ENCODE results near the gene CDC73. TPM values are rescaled to one million over a fixed set of nuclear protein-coding genes. Genes with fewer than 3 reads are reported as not detected.
"Not testable (repeated sequence)": the region's sequence is repeated elsewhere in the genome, so short reads cannot be mapped to it uniquely, and the experiment has no call there.

CDC73 gene
- total RNA-seq, 5 donors from 2014 or later (not counting 1 experiment from before 2014, with no cell fraction given), result 54.1 to 64.4 (median 57.4) TPM

DNA sequence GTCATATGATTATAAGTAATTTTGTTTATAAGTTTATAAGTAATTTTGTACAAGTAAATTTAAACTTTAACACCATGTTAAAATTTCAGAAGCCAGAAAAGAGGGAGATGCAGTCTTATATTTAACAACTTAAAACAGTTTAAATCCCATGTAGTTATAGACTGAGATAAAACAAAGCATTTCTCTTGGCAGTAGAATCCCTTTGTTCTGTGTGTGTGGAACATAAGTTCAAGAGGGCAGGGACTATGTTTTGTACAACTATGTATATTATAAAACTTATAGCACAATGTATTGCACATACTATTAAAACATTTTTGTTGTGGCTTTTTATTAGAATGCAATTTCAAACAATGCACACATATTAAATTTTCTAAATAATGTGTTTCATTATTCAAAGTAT lies 109.3 kb downstream of the CDC73 start:
- H3K27me3 ChIP-seq (replicated peaks in 1 of 2; ENCODE audit: control insufficient read depth in 2 of 2, extremely low read depth in 1 of 2, insufficient read depth in 2 of 2, low read length in 1 of 2); H3K27ac ChIP-seq (ENCODE audit: low read length); H3K9me3 Mint-ChIP-seq; H3K4me1 ChIP-seq (ENCODE audit: control insufficient read depth in 1 of 2, extremely low read depth in 1 of 2, insufficient read depth in 2 of 2, low read length in 2 of 2); H3K4me3 Mint-ChIP-seq; H3K4me3 ChIP-seq (ENCODE audit: control insufficient read depth in 1 of 2, extremely low read depth in 1 of 2, low read length in 1 of 2); CTCF ChIA-PET; H3K27ac Mint-ChIP-seq; DNase-seq; ATAC-seq (replicated peaks in 1 of 4); H3K27me3 Mint-ChIP-seq; H3K9me3 ChIP-seq: not testable (repeated sequence)
- peaks cover 50% of the 10 kb centered on the region for H3K36me3 Mint-ChIP-seq
- peaks cover 0 to 16% of the 10 kb centered on the region in 2 donors for H3K36me3 ChIP-seq (ENCODE audit: control insufficient read depth in 2 of 2, extremely low read depth in 1 of 2, insufficient read depth in 1 of 2, low read length in 1 of 2)
- peaks cover 10 to 20% (median 16%) of the 10 kb centered on the region in 3 donors for H3K4me1 Mint-ChIP-seq
- POLR2A ChIA-PET, result interaction anchor here in 1 of 2 donors (0.7 kb wide), 1 partner anchor 9 kb away, joined by 3 read pairs; no protein-coding TSS in a partner anchor

DNA sequence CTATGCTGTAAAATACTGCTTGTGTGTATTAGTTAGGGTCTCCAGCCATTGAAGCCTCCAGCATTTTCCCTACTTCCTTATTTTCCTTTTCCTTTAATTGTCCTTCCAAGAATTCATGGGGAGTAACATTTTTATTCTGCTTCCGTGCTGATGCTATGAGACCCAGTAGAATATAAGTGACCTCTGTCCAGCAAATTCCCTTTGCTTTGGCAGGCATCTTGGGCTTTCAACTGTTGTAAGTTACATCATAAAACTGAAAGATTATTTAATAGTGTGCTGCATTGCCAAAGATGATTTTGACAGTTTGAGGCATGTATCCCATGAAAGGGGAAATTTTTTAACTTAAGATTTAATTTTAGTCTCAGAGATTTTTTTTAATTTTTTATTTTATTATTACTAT lies 112.7 kb downstream of the CDC73 start:
- Histone ChIP-seq H3K27ac (ENCODE audit: low read length) (no peak overlapping the region), H3K27me3 (replicated peaks in 1 of 2; ENCODE audit: control insufficient read depth in 2 of 2, extremely low read depth in 1 of 2, insufficient read depth in 2 of 2, low read length in 1 of 2) (no peaks in the 10 kb centered on the region), H3K36me3 (ENCODE audit: control insufficient read depth in 2 of 2, extremely low read depth in 1 of 2, insufficient read depth in 1 of 2, low read length in 1 of 2) (peaks cover 0 to 32% of the 10 kb centered on the region in 2 donors), H3K4me1 (ENCODE audit: control insufficient read depth in 1 of 2, extremely low read depth in 1 of 2, insufficient read depth in 2 of 2, low read length in 2 of 2) (no peaks in the 10 kb centered on the region), H3K9me3 (no peaks in the 10 kb centered on the region), H3K4me3 (ENCODE audit: control insufficient read depth in 1 of 2, extremely low read depth in 1 of 2, low read length in 1 of 2) (no peak overlapping the region)
- no peak for DNase-seq
- Mint-ChIP-seq H3K27ac (no peak overlapping the region), H3K36me3 (peaks cover 59% of the 10 kb centered on the region), H3K9me3 (no peaks in the 10 kb centered on the region), H3K4me1 (peaks cover 15 to 18% (median 17%) of the 10 kb centered on the region in 3 donors), H3K4me3 (no peak overlapping the region), H3K27me3 (no peaks in the 10 kb centered on the region)
- CTCF ChIA-PET, result interaction anchor here in 1 of 2 donors (1.2 kb wide), 1 partner anchor 20 kb away, joined by 3 read pairs; no protein-coding TSS in a partner anchor
- ATAC-seq (replicated peaks in 1 of 4), result no peak
- WGBS (ENCODE audit: insufficient coverage), result 100% methylated on average over 1 of the region's 1 CpG
- POLR2A ChIA-PET, result no interaction called here

DNA sequence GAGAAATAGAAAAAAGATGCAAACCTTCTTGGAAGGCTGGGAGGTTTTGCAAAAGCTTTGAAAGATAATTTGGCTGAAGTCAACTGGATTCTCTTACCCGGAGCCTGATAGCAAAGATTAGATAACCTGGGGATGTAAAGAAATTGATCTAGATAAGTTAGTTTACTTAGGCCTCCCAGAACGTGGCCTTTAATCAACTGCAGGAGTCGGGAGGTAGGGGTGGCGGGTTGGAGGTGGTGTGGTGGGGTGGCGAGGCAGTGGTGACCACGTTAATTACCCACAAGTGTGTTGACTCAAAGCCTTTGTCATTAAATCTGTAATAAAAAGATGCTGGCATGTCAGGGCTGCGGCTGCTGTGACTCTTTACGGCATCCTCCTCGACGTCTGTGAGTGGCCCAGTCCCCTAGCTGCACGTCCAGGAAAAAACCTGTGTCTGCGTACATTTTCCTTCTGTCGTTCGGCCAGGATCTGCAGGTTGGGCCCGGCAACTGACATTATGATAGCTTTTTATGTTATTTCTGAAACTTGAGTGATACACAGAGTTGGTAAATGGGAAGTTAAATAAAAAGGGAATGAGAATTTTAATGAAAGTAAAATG lies 115.6 kb downstream of the CDC73 start:
- Histone ChIP-seq H3K27me3 (replicated peaks in 1 of 2; ENCODE audit: control insufficient read depth in 2 of 2, extremely low read depth in 1 of 2, insufficient read depth in 2 of 2, low read length in 1 of 2) (no peaks in the 10 kb centered on the region), H3K9me3 (no peaks in the 10 kb centered on the region), H3K4me1 (ENCODE audit: control insufficient read depth in 1 of 2, extremely low read depth in 1 of 2, insufficient read depth in 2 of 2, low read length in 2 of 2) (peaks cover 0 to 13% of the 10 kb centered on the region in 2 experiments), H3K27ac (ENCODE audit: low read length) (no peak overlapping the region), H3K4me3 (ENCODE audit: control insufficient read depth in 1 of 2, extremely low read depth in 1 of 2, low read length in 1 of 2) (no peak overlapping the region), H3K36me3 (ENCODE audit: control insufficient read depth in 2 of 2, extremely low read depth in 1 of 2, insufficient read depth in 1 of 2, low read length in 1 of 2) (peaks cover 6 to 32% of the 10 kb centered on the region in 2 donors)
- DNase-seq (no peak), ATAC-seq (replicated peaks in 1 of 4) (no peak)
- Mint-ChIP-seq H3K4me1 (peaks cover 34 to 42% (median 41%) of the 10 kb centered on the region in 3 donors), H3K27me3 (no peaks in the 10 kb centered on the region), H3K9me3 (no peaks in the 10 kb centered on the region), H3K27ac (no peak overlapping the region), H3K4me3 (no peak overlapping the region), H3K36me3 (peaks cover 78% of the 10 kb centered on the region)
- POLR2A ChIA-PET, result no interaction called here
- CTCF ChIA-PET, result no interaction called here
- 96% methylated on average over 13 of the region's 15 CpGs for WGBS (ENCODE audit: insufficient coverage)

DNA sequence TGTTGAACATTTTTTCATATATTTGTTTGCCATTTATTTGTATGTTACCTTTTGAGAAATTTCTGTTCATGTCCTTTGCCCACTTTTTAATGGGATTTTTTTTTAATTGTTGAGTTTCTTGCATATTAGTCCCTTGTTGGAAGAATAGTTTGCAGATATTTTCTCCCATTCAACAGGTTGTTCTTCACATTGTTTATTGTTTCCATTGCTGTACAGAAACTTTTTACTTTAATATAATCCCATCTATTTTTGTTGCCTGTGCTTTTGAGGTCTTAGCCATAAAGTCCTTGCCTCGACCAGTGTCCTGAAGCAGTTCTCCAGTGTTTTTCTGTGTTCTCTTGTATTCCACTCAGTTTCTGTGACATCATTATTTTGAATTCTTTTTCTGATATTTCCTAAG lies 118.8 kb downstream of the CDC73 start:
- no peak for DNase-seq
- Histone ChIP-seq H3K4me1 (ENCODE audit: control insufficient read depth in 1 of 2, extremely low read depth in 1 of 2, insufficient read depth in 2 of 2, low read length in 2 of 2) (peaks cover 0 to 13% of the 10 kb centered on the region in 2 experiments), H3K27me3 (replicated peaks in 1 of 2; ENCODE audit: control insufficient read depth in 2 of 2, extremely low read depth in 1 of 2, insufficient read depth in 2 of 2, low read length in 1 of 2) (no peaks in the 10 kb centered on the region), H3K9me3 (no peaks in the 10 kb centered on the region), H3K4me3 (ENCODE audit: control insufficient read depth in 1 of 2, extremely low read depth in 1 of 2, low read length in 1 of 2) (no peak overlapping the region), H3K36me3 (ENCODE audit: control insufficient read depth in 2 of 2, extremely low read depth in 1 of 2, insufficient read depth in 1 of 2, low read length in 1 of 2) (peaks cover 6 to 19% of the 10 kb centered on the region in 2 donors), H3K27ac (ENCODE audit: low read length) (no peak overlapping the region)
- no peaks in the 10 kb centered on the region for H3K27me3 Mint-ChIP-seq
- ChIA-PET CTCF (no interaction called here), POLR2A (no interaction called here)
- no CpG with 5 or more reads among the region's 1 CpG for WGBS (ENCODE audit: insufficient coverage)
- peaks cover 74% of the 10 kb centered on the region for H3K36me3 Mint-ChIP-seq
- H3K9me3 Mint-ChIP-seq, result no peaks in the 10 kb centered on the region
- H3K4me3 Mint-ChIP-seq, result peak overlapping the region in 2 of 3 donors; percentile 2 to 21
- peak overlapping the region; percentile 50 to 75 for H3K27ac Mint-ChIP-seq
- ATAC-seq (replicated peaks in 1 of 4), result no peak
- peaks cover 34 to 49% (median 48%) of the 10 kb centered on the region in 3 donors for H3K4me1 Mint-ChIP-seq

DNA sequence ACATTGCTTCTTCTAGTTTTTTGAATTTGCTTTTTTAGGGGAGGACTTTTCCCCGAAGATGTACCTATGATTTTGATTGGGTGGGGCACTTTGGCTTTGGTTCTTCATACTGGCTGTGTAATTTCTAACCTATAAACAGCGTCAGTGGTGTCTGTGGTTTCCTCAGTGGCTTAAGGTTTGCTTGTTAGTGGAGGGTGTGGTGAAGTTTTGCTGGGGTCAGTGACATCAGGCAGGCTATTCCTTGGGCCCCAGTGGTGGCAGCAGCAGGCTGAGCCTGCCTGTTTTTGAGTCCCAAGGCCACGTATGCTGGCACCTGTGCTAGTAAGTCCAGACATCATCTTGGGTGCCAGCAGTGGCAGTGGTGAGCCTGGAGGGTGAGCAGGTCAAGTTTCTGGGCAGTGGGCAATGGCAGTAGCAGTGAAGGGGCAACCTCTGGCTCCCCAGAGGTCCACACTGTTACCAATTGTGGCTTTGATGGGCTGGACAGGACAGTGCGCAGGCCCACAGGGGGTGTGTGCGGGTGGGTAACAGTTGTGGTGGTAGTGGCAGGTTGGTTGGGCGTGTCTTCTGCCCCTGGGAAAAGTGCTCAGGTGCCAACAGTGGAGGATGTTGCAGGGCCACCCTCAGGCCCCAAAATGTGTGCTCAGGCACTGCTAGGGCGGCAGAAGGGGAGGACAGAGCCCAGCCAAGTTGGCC lies 119.4 kb downstream of the CDC73 start:
- no peaks in the 10 kb centered on the region for H3K27me3 Mint-ChIP-seq
- H3K36me3 ChIP-seq (ENCODE audit: control insufficient read depth in 2 of 2, extremely low read depth in 1 of 2, insufficient read depth in 1 of 2, low read length in 1 of 2), result peaks cover 6 to 15% of the 10 kb centered on the region in 2 donors
- CTCF ChIA-PET, result no interaction called here
- peak overlapping the region; percentile 50 to 75 for H3K27ac Mint-ChIP-seq
- peak overlapping the region in 2 of 3 donors; percentile 2 to 21 for H3K4me3 Mint-ChIP-seq
- no peaks in the 10 kb centered on the region for H3K9me3 ChIP-seq
- H3K4me3 ChIP-seq (ENCODE audit: control insufficient read depth in 1 of 2, extremely low read depth in 1 of 2, low read length in 1 of 2), result no peak overlapping the region
- H3K4me1 Mint-ChIP-seq, result peaks cover 34 to 51% (median 50%) of the 10 kb centered on the region in 3 donors
- H3K4me1 ChIP-seq (ENCODE audit: control insufficient read depth in 1 of 2, extremely low read depth in 1 of 2, insufficient read depth in 2 of 2, low read length in 2 of 2), result peaks cover 0 to 13% of the 10 kb centered on the region in 2 experiments
- peak in 1 of 4 experiments; percentile 56 for ATAC-seq (replicated peaks in 1 of 4)
- POLR2A ChIA-PET, result no interaction called here
- H3K9me3 Mint-ChIP-seq, result no peaks in the 10 kb centered on the region
- H3K27me3 ChIP-seq (replicated peaks in 1 of 2; ENCODE audit: control insufficient read depth in 2 of 2, extremely low read depth in 1 of 2, insufficient read depth in 2 of 2, low read length in 1 of 2), result no peaks in the 10 kb centered on the region
- H3K36me3 Mint-ChIP-seq, result peaks cover 74% of the 10 kb centered on the region
- WGBS (ENCODE audit: insufficient coverage), result 94% methylated on average over 5 of the region's 7 CpGs
- H3K27ac ChIP-seq (ENCODE audit: low read length), result no peak overlapping the region
- peak in 1 of 35 experiments; percentile 3 for DNase-seq

DNA sequence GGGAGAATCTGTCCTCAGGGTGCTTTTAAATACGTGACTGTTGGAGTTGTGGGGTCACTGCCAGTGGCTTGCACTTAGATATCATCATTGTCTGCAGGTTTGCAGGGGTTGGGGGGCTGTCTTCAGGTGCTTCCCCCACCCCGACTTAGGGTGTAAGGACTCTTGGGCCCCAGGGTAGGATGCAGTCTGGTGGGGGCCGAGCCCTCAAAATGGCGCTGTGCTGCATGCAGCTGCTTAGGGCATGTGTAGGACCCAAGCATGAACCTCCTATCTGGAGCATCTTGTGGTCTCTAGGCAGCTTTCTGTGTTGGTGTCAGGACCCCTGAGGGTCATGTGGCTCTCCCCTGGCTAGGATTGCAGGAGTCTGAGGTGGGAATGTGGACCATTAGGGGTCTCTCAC lies 120.2 kb downstream of the CDC73 start:
- DNase-seq (no peak), ATAC-seq (replicated peaks in 1 of 4) (no peak)
- POLR2A ChIA-PET, result no interaction called here
- peaks cover 77% of the 10 kb centered on the region for H3K36me3 Mint-ChIP-seq
- H3K4me1 Mint-ChIP-seq, result peaks cover 34 to 51% (median 50%) of the 10 kb centered on the region in 3 donors
- CTCF ChIA-PET, result no interaction called here
- H3K9me3 Mint-ChIP-seq, result peaks cover 0 to 4% (median 0%) of the 10 kb centered on the region in 3 donors
- Histone ChIP-seq H3K4me3 (ENCODE audit: control insufficient read depth in 1 of 2, extremely low read depth in 1 of 2, low read length in 1 of 2) (no peak overlapping the region), H3K27ac (ENCODE audit: low read length) (no peak overlapping the region), H3K36me3 (ENCODE audit: control insufficient read depth in 2 of 2, extremely low read depth in 1 of 2, insufficient read depth in 1 of 2, low read length in 1 of 2) (peaks cover 6 to 11% of the 10 kb centered on the region in 2 donors), H3K9me3 (no peaks in the 10 kb centered on the region), H3K27me3 (replicated peaks in 1 of 2; ENCODE audit: control insufficient read depth in 2 of 2, extremely low read depth in 1 of 2, insufficient read depth in 2 of 2, low read length in 1 of 2) (no peaks in the 10 kb centered on the region), H3K4me1 (ENCODE audit: control insufficient read depth in 1 of 2, extremely low read depth in 1 of 2, insufficient read depth in 2 of 2, low read length in 2 of 2) (peaks cover 0 to 13% of the 10 kb centered on the region in 2 experiments)
- H3K27me3 Mint-ChIP-seq, result no peaks in the 10 kb centered on the region
- peak overlapping the region in 1 of 2 donors; percentile 50 for H3K27ac Mint-ChIP-seq
- no peak overlapping the region for H3K4me3 Mint-ChIP-seq
- WGBS (ENCODE audit: insufficient coverage), result 94% methylated on average over 3 of the region's 4 CpGs
